ENCODE data around the gene RYR1. TPM values are rescaled to one million over a fixed set of nuclear protein-coding genes. Genes with fewer than 3 reads are reported as not detected.
"Not testable (repeated sequence)": the region's sequence is repeated elsewhere in the genome, so short reads cannot be mapped to it uniquely, and the experiment has no call there.

The RYR1 gene
- polyA plus RNA-seq, 3 donors, result 0.76 to 2.1 (median 2.1) TPM

- peak within 1 kb of the TSS; percentile 92 for H3K9ac ChIP-seq (ENCODE audit: insufficient read depth, low read length, poor library complexity, severe bottlenecking)
- peaks cover 15 to 16% of the 10 kb centered on the region in 2 donors for H3K36me3 ChIP-seq (replicated peaks in 1 of 2; ENCODE audit: control insufficient read depth in 1 of 2, insufficient read depth in 2 of 2, low read length in 2 of 2)
- H3K4me1 Mint-ChIP-seq, result peaks cover 30% of the 10 kb centered on the region
- H4K20me1 ChIP-seq (ENCODE audit: insufficient read depth, low read length), result peaks cover 13% of the 10 kb centered on the region
- peaks cover 33 to 39% of the 10 kb centered on the region in 2 donors for H3K4me1 ChIP-seq (ENCODE audit: control insufficient read depth in 1 of 2, insufficient read depth in 2 of 2, low read length in 2 of 2)
- intact Hi-C loops (cut with micrococcal nuclease), result no loop called here
- DNase-seq, result peak; percentile 62 to 80 (median 66)
- peaks cover 13 to 26% of the 10 kb centered on the region in 2 donors for H3K36me3 Mint-ChIP-seq
- H3K27me3 Mint-ChIP-seq (ENCODE audit: low read depth in 3 of 3), result peaks cover 1 to 6% (median 3%) of the 10 kb centered on the region in 3 donors
- peak within 1 kb of the TSS; percentile 67 to 100 (median 90) for H3K4me3 ChIP-seq (replicated peaks in 1 of 3; ENCODE audit: low read depth in 2 of 3, low read length in 3 of 3)
- 8% methylated on average over 11 of the region's 20 CpGs for WGBS (ENCODE audit: insufficient coverage)
- H3K27me3 ChIP-seq (ENCODE audit: control insufficient read depth in 2 of 2, insufficient read depth in 2 of 2, low read length in 2 of 2), result no peaks in the 10 kb centered on the region
- H3K27ac Mint-ChIP-seq, result peak within 1 kb of the TSS; percentile 81 to 96 (median 92)
- no peak for TF ChIP-seq CTCF (IDR thresholded peaks at IDR 0.05)
- H3K4me2 ChIP-seq (replicated peaks; ENCODE audit: extremely low read depth, low read length, poor library complexity, severe bottlenecking), result peak within 1 kb of the TSS; percentile 100
- peak within 1 kb of the TSS; percentile 45 to 93 for H3K27ac ChIP-seq (ENCODE audit: low read depth in 1 of 2, low read length in 2 of 2)
- H3K9me3 Mint-ChIP-seq, result no peaks in the 10 kb centered on the region
- peak within 1 kb of the TSS; percentile 80 for H2AFZ ChIP-seq (ENCODE audit: insufficient read depth, low read depth, low read length, poor library complexity, severe bottlenecking)
- peaks cover 43% of the 10 kb centered on the region for H3K79me2 ChIP-seq (ENCODE audit: insufficient read depth, low read length)
- peak within 1 kb of the TSS; percentile 88 to 95 for H3K4me3 Mint-ChIP-seq
- H3K9me3 ChIP-seq (replicated peaks in 1 of 2; ENCODE audit: control insufficient read depth in 1 of 2, insufficient read depth in 1 of 2, low read length in 2 of 2), result no peaks in the 10 kb centered on the region
These were observed 7.6 kb upstream of the RYR1 start, which contains the start of gene RASGRP4 for GRCh38 chr19:38425810-38426466. Gene RASGRP4, minus strand, starts transcription at chr19:38426219. Its CDS starts 128 bp downstream, at chr19:38426091.

DNA sequence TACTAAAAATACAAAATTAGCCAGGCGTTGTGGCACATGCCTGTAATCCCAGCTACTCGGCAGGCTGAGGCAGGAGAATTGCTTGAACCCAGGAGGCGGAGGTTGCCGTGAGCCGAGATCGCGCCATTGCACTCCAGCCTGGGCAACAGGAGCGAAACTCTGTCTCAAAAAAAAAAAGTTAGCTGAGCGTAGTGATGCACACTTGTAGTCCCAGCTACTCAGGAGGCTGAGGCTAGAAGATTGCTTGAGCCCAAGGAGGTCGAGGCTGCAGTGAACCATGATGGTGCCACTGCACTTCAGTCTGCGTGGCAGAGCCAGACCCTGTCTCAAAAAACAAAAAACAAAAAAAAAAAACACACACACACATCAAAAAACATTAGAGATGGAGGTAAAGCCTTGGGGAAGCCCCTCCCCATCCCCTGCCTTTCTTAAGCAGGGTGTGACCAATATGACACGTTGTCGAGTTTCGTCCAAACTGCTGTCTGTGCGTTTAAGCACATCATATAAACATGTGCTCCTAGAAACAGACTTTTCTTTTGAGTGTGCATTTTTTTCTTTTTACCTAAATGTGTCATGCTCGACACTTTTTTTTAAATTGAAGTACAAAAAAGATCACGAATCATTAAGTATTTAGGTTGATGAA is 6.3 kb upstream of the RYR1 start:
- H3K4me3 Mint-ChIP-seq; H3K9me3 Mint-ChIP-seq; H2AFZ ChIP-seq (ENCODE audit: insufficient read depth, low read depth, low read length, poor library complexity, severe bottlenecking); H3K27me3 ChIP-seq (ENCODE audit: control insufficient read depth in 2 of 2, insufficient read depth in 2 of 2, low read length in 2 of 2); H3K9ac ChIP-seq (ENCODE audit: insufficient read depth, low read length, poor library complexity, severe bottlenecking); H3K9me3 ChIP-seq (replicated peaks in 1 of 2; ENCODE audit: control insufficient read depth in 1 of 2, insufficient read depth in 1 of 2, low read length in 2 of 2); H3K36me3 ChIP-seq (replicated peaks in 1 of 2; ENCODE audit: control insufficient read depth in 1 of 2, insufficient read depth in 2 of 2, low read length in 2 of 2); H3K27me3 Mint-ChIP-seq (ENCODE audit: low read depth in 3 of 3); H3K4me2 ChIP-seq (replicated peaks; ENCODE audit: extremely low read depth, low read length, poor library complexity, severe bottlenecking); intact Hi-C loops (cut with micrococcal nuclease); H3K27ac ChIP-seq (ENCODE audit: low read depth in 1 of 2, low read length in 2 of 2); DNase-seq; H4K20me1 ChIP-seq (ENCODE audit: insufficient read depth, low read length); H3K4me3 ChIP-seq (replicated peaks in 1 of 3; ENCODE audit: low read depth in 2 of 3, low read length in 3 of 3): not testable (repeated sequence)
- Histone ChIP-seq H3K79me2 (ENCODE audit: insufficient read depth, low read length) (peaks cover 39% of the 10 kb centered on the region), H3K4me1 (ENCODE audit: control insufficient read depth in 1 of 2, insufficient read depth in 2 of 2, low read length in 2 of 2) (peaks cover 33 to 39% of the 10 kb centered on the region in 2 donors)
- peaks cover 3 to 14% of the 10 kb centered on the region in 2 donors for H3K36me3 Mint-ChIP-seq
- H3K4me1 Mint-ChIP-seq, result peaks cover 30% of the 10 kb centered on the region
- WGBS (ENCODE audit: insufficient coverage), result 80% methylated on average over 1 of the region's 17 CpGs
- H3K27ac Mint-ChIP-seq, result peak overlapping the region in 1 of 7 donors; percentile 81
